Measurements from ENCODE around the gene VMAC.

VMAC gene

GRCh38 chr19:5923356-5923755 is 18.7 kb downstream of the VMAC start:
- Histone ChIP-seq H3K9me3 (ENCODE audit: control insufficient read depth, low read length) (no peaks in the 10 kb centered on the region), H3K4me1 (ENCODE audit: control insufficient read depth, insufficient read depth, low read length) (peaks cover 22% of the 10 kb centered on the region), H3K9ac (ENCODE audit: low read length) (no peak overlapping the region), H3K36me3 (ENCODE audit: control insufficient read depth, insufficient read depth, low read length, severe bottlenecking) (peaks cover 87% of the 10 kb centered on the region), H3K27me3 (replicated peaks; ENCODE audit: control insufficient read depth, insufficient read depth, low read length) (no peaks in the 10 kb centered on the region), H3K4me3 (ENCODE audit: low read length) (no peak overlapping the region)
- DNase-seq (ENCODE audit: low read depth), result no peak

DNA sequence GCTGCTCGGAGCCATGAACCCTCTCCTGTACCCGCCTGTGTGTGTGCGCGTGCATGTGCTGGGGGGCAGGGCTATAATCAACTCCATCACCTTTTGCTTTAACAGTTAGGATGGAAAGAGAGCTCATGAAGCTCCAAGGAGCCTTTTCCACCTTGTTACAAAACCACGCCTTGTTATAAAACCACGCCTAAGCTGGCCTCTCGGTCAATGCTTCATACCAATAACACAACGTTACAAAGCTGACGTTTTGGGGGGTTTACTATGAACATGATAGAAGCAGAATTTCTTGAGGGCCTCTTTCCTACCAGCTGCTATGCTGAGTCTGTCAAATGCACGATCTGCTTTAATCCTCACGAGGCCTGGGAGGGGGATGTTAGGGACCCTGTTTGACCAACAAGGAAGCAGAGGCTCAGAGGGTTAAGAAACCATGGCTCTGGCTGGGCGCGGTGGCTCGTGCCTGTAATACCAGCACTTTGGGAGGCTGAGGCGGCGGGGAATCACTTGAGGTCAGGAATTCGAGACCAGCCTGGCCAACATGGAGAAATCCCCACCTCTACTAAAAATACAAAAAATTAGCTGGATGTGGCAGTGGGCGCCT is 21.3 kb downstream of the VMAC start:
- H3K9me3 ChIP-seq (ENCODE audit: control insufficient read depth, low read length), result no peaks in the 10 kb centered on the region

DNA sequence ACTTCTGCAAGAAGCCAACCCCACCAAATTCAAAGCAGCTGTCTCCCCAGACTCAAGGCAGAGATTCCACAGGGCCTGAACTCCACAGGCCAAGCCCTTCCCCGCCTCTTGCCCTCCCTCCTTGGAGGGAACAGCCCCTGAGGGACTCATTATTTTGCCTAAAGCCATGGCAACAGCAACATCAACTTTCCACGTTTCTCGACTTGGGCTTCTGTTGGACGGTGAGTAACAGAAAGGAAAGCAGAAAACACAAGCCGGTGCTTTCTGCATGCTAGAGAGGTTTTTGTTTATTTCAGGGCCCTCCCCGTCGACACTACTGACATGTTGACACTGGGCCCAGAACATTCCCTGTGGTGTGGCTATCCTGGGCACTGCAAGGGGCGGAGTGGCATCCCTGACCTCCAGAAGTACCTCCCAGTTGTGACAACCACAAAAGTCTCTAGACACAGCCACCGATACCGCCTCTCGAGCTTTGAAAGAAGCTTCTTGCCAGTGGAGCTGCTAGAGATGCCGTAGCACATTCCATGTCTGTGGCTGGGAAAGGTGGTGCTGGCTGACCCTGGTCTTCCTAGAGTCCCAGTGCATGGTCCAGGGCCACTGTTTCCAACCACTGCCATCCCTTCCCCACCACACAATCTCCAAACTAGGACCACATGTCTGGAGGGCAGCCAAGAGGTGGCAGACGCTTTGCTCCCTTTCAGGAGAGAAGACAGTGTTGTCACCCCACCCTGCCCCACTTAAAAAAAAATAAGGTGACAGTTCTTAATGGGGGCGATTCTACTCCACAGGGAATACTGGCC is 22.2 kb downstream of the VMAC start:
- Histone ChIP-seq H3K9me3 (ENCODE audit: control insufficient read depth, low read length) (no peaks in the 10 kb centered on the region), H3K4me1 (ENCODE audit: control insufficient read depth, insufficient read depth, low read length) (peaks cover 22% of the 10 kb centered on the region), H3K27me3 (replicated peaks; ENCODE audit: control insufficient read depth, insufficient read depth, low read length) (no peaks in the 10 kb centered on the region), H3K36me3 (ENCODE audit: control insufficient read depth, insufficient read depth, low read length, severe bottlenecking) (peaks cover 85% of the 10 kb centered on the region), H3K4me3 (ENCODE audit: low read length) (peak overlapping the region; percentile 33), H3K9ac (ENCODE audit: low read length) (peak overlapping the region; percentile 41)
- DNase-seq (ENCODE audit: low read depth), result peak; percentile 88

More for the DNA sequence above, 21.3 kb downstream of the VMAC start:
- Histone ChIP-seq H3K36me3 (ENCODE audit: control insufficient read depth, insufficient read depth, low read length, severe bottlenecking) (peaks cover 90% of the 10 kb centered on the region), H3K4me3 (ENCODE audit: low read length) (no peak overlapping the region), H3K27me3 (replicated peaks; ENCODE audit: control insufficient read depth, insufficient read depth, low read length) (no peaks in the 10 kb centered on the region), H3K4me1 (ENCODE audit: control insufficient read depth, insufficient read depth, low read length) (peaks cover 22% of the 10 kb centered on the region), H3K9ac (ENCODE audit: low read length) (peak overlapping the region; percentile 41)
- DNase-seq (ENCODE audit: low read depth), result no peak

DNA sequence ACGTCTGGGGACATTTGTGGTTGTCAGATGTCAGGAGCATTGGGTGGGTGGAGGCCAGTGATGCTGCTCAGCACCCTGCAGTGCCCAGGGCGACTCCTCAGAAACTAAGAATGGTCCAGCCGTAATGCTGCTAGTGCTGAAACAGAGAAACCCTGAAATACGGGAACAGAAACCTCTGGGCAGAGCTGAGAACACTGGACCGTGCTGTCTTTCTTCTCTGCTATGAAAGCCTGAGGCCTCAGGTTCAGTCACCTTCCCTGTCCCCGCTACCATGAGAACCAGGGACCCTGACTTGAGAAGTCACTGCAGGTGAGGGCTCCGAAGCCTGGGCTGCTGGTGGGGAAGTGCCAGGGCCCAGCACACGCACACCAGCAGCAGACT is 22.8 kb downstream of the VMAC start:
- Histone ChIP-seq H3K4me1 (ENCODE audit: control insufficient read depth, insufficient read depth, low read length) (peaks cover 22% of the 10 kb centered on the region), H3K9ac (ENCODE audit: low read length) (no peak overlapping the region), H3K9me3 (ENCODE audit: control insufficient read depth, low read length) (no peaks in the 10 kb centered on the region), H3K27me3 (replicated peaks; ENCODE audit: control insufficient read depth, insufficient read depth, low read length) (no peaks in the 10 kb centered on the region), H3K36me3 (ENCODE audit: control insufficient read depth, insufficient read depth, low read length, severe bottlenecking) (peaks cover 83% of the 10 kb centered on the region), H3K4me3 (ENCODE audit: low read length) (peak overlapping the region; percentile 33)
- DNase-seq (ENCODE audit: low read depth), result no peak

DNA sequence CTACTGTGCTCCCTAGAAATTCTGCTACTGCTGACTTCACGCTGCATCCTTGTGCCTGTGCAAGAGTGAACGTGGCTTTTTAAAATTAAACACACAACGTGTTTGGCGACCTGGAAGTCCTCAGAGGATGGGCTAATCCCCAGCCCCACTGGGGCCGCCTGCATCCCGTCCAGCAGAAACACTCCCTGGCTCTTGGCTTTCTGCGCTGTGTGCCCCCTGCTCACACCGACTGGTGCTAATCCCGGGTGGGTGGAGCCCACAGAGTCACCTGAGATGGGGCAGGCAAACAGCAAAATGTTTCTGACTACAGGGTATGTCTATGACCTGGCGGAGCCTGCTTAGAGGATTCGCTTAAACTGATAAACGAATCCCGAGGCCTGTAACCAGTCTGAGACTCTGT is 24.5 kb downstream of the VMAC start:
- Histone ChIP-seq H3K9me3 (ENCODE audit: control insufficient read depth, low read length) (no peaks in the 10 kb centered on the region), H3K9ac (ENCODE audit: low read length) (no peak overlapping the region), H3K4me3 (ENCODE audit: low read length) (no peak overlapping the region), H3K36me3 (ENCODE audit: control insufficient read depth, insufficient read depth, low read length, severe bottlenecking) (peaks cover 73% of the 10 kb centered on the region), H3K27me3 (replicated peaks; ENCODE audit: control insufficient read depth, insufficient read depth, low read length) (no peaks in the 10 kb centered on the region), H3K4me1 (ENCODE audit: control insufficient read depth, insufficient read depth, low read length) (peaks cover 24% of the 10 kb centered on the region)
- DNase-seq (ENCODE audit: low read depth), result no peak

- no peaks in the 10 kb centered on the region for H3K9me3 ChIP-seq (ENCODE audit: control insufficient read depth, low read length)
- peaks cover 68% of the 10 kb centered on the region for H3K36me3 ChIP-seq (ENCODE audit: control insufficient read depth, insufficient read depth, low read length, severe bottlenecking)
- peaks cover 28% of the 10 kb centered on the region for H3K4me1 ChIP-seq (ENCODE audit: control insufficient read depth, insufficient read depth, low read length)
- DNase-seq (ENCODE audit: low read depth), result no peak
- no peak overlapping the region for H3K9ac ChIP-seq (ENCODE audit: low read length)
- no peak overlapping the region for H3K4me3 ChIP-seq (ENCODE audit: low read length)
- no peaks in the 10 kb centered on the region for H3K27me3 ChIP-seq (replicated peaks; ENCODE audit: control insufficient read depth, insufficient read depth, low read length)
Observed at GRCh38 chr19:5929625-5930024, 25.0 kb downstream of the VMAC start.

- H3K27me3 ChIP-seq (replicated peaks; ENCODE audit: control insufficient read depth, insufficient read depth, low read length), result no peaks in the 10 kb centered on the region
- no peaks in the 10 kb centered on the region for H3K9me3 ChIP-seq (ENCODE audit: control insufficient read depth, low read length)
- no peak for DNase-seq (ENCODE audit: low read depth)
- H3K4me1 ChIP-seq (ENCODE audit: control insufficient read depth, insufficient read depth, low read length), result peaks cover 35% of the 10 kb centered on the region
- peaks cover 57% of the 10 kb centered on the region for H3K36me3 ChIP-seq (ENCODE audit: control insufficient read depth, insufficient read depth, low read length, severe bottlenecking)
- H3K4me3 ChIP-seq (ENCODE audit: low read length), result no peak overlapping the region
- no peak overlapping the region for H3K9ac ChIP-seq (ENCODE audit: low read length)
Observed at GRCh38 chr19:5931251-5931650, 26.6 kb downstream of the VMAC start.

DNA sequence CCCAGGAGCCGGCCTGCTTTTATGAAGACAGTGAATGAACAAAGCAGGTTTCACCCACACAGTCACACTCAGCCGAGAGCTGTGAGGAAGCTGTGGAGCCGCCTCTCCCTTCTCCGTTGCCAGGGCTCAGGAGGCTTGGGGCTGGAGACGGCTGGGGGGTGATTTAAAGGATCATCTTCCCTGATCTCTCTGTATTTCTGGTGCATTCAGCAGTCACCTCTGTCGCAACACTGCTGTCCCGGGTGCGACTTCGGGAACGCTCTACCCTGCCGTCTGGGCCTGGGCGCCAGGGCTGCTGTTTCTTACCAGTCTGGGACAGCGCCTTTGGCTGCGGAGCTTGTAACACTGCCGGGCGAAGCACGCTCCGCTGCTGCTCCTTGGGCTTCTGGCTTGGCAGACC is 27.5 kb downstream of the VMAC start:
- H3K27me3 ChIP-seq (replicated peaks; ENCODE audit: control insufficient read depth, insufficient read depth, low read length), result no peaks in the 10 kb centered on the region
- no peak overlapping the region for H3K4me3 ChIP-seq (ENCODE audit: low read length)
- H3K9me3 ChIP-seq (ENCODE audit: control insufficient read depth, low read length), result no peaks in the 10 kb centered on the region
- no peak overlapping the region for H3K9ac ChIP-seq (ENCODE audit: low read length)
- peaks cover 26% of the 10 kb centered on the region for H3K4me1 ChIP-seq (ENCODE audit: control insufficient read depth, insufficient read depth, low read length)
- H3K36me3 ChIP-seq (ENCODE audit: control insufficient read depth, insufficient read depth, low read length, severe bottlenecking), result peaks cover 58% of the 10 kb centered on the region
- DNase-seq (ENCODE audit: low read depth), result no peak

GRCh38 chr19:5932609-5933262 is 28.1 kb downstream of the VMAC start:
- H3K9ac ChIP-seq (ENCODE audit: low read length), result no peak overlapping the region
- H3K4me3 ChIP-seq (ENCODE audit: low read length), result no peak overlapping the region
- H3K4me1 ChIP-seq (ENCODE audit: control insufficient read depth, insufficient read depth, low read length), result peaks cover 21% of the 10 kb centered on the region
- H3K9me3 ChIP-seq (ENCODE audit: control insufficient read depth, low read length), result no peaks in the 10 kb centered on the region
- H3K36me3 ChIP-seq (ENCODE audit: control insufficient read depth, insufficient read depth, low read length, severe bottlenecking), result peaks cover 57% of the 10 kb centered on the region
- H3K27me3 ChIP-seq (replicated peaks; ENCODE audit: control insufficient read depth, insufficient read depth, low read length), result no peaks in the 10 kb centered on the region
- DNase-seq (ENCODE audit: low read depth), result no peak

DNA sequence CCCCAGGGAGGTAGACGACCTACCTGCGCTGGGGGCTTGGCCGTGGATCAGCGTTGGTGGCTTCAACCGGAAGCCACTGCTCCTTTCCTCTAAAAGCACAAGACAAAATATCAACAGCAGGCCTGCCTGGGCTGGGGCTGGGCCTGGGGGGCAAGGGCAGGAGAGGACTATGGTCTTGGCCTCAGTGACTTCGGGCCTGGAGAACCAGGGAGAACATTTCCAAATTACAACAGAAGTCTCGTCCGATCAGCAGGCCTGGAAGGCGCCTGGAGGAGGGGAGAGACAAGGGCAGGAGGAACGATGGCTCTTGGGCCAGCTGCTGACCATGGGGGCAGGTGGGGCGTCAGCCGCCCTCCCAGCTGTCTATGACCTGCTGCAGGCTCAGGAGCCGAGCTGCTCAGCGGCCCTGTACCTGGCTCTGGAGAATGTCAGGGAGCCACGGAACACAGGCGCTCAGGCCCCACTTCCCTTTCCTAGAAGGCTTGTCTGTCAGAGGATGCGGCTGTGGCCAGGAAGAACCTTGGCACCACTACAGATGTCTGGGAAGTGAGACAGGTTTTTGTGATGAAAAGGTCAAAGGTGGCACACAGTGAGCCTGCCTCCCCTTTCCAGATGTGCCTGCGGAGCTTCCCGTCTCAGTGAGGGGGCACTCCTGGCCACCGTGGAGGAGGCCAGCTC is 28.9 kb downstream of the VMAC start:
- Histone ChIP-seq H3K9me3 (ENCODE audit: control insufficient read depth, low read length) (no peaks in the 10 kb centered on the region), H3K36me3 (ENCODE audit: control insufficient read depth, insufficient read depth, low read length, severe bottlenecking) (peaks cover 53% of the 10 kb centered on the region), H3K4me3 (ENCODE audit: low read length) (no peak overlapping the region), H3K4me1 (ENCODE audit: control insufficient read depth, insufficient read depth, low read length) (peaks cover 21% of the 10 kb centered on the region), H3K27me3 (replicated peaks; ENCODE audit: control insufficient read depth, insufficient read depth, low read length) (no peaks in the 10 kb centered on the region), H3K9ac (ENCODE audit: low read length) (no peak overlapping the region)
- DNase-seq (ENCODE audit: low read depth), result no peak

GRCh38 chr19:5934069-5934401 is 29.4 kb downstream of the VMAC start:
- no peaks in the 10 kb centered on the region for H3K9me3 ChIP-seq (ENCODE audit: control insufficient read depth, low read length)
- no peaks in the 10 kb centered on the region for H3K27me3 ChIP-seq (replicated peaks; ENCODE audit: control insufficient read depth, insufficient read depth, low read length)
- DNase-seq (ENCODE audit: low read depth), result no peak
- H3K36me3 ChIP-seq (ENCODE audit: control insufficient read depth, insufficient read depth, low read length, severe bottlenecking), result peaks cover 49% of the 10 kb centered on the region
- no peak overlapping the region for H3K4me3 ChIP-seq (ENCODE audit: low read length)
- H3K9ac ChIP-seq (ENCODE audit: low read length), result no peak overlapping the region
- H3K4me1 ChIP-seq (ENCODE audit: control insufficient read depth, insufficient read depth, low read length), result peaks cover 21% of the 10 kb centered on the region

All from adipocyte (in vitro differentiated cells).